Measurements from ENCODE around the gene CDK18.

The CDK18 gene

GRCh38 chr1:205526431-205526830 is 22.0 kb downstream of the CDK18 start:
- H3K36me3 ChIP-seq: no peaks in the 10 kb centered on the region
- peaks cover 5% of the 10 kb centered on the region for H3K4me1 ChIP-seq
- TF ChIP-seq CTCF (IDR thresholded peaks at IDR 0.05; ENCODE audit: low read depth, low read length): no peak
- H3K27me3 ChIP-seq: no peaks in the 10 kb centered on the region
- H3K9me3 ChIP-seq: no peaks in the 10 kb centered on the region
- no peak overlapping the region for H3K4me3 ChIP-seq (ENCODE audit: low read depth, low read length)
- no peak for DNase-seq

- H3K27me3 ChIP-seq: no peaks in the 10 kb centered on the region
These were observed 23.5 kb downstream of the CDK18 start for GRCh38 chr1:205527931-205528330.

GRCh38 chr1:205528446-205528886 is 24.0 kb downstream of the CDK18 start:
- TF ChIP-seq CTCF (IDR thresholded peaks at IDR 0.05; ENCODE audit: low read depth, low read length): no peak
- no peaks in the 10 kb centered on the region for H3K36me3 ChIP-seq
- peak overlapping the region; percentile 67 for H3K4me3 ChIP-seq (ENCODE audit: low read depth, low read length)
- peaks cover 5% of the 10 kb centered on the region for H3K4me1 ChIP-seq
- no peaks in the 10 kb centered on the region for H3K27me3 ChIP-seq
- H3K9me3 ChIP-seq: no peaks in the 10 kb centered on the region
- DNase-seq: no peak

More at GRCh38 chr1:205527931-205528330, 23.5 kb downstream of the CDK18 start:
- TF ChIP-seq CTCF (IDR thresholded peaks at IDR 0.05; ENCODE audit: low read depth, low read length): no peak
- H3K4me1 ChIP-seq: peaks cover 5% of the 10 kb centered on the region
- H3K4me3 ChIP-seq (ENCODE audit: low read depth, low read length): no peak overlapping the region
- no peaks in the 10 kb centered on the region for H3K9me3 ChIP-seq
- DNase-seq: no peak
- no peaks in the 10 kb centered on the region for H3K36me3 ChIP-seq

GRCh38 chr1:205528887-205529825 is 24.7 kb downstream of the CDK18 start:
- Histone ChIP-seq H3K4me1 (peaks cover 5% of the 10 kb centered on the region), H3K27me3 (no peaks in the 10 kb centered on the region), H3K36me3 (no peaks in the 10 kb centered on the region), H3K9me3 (no peaks in the 10 kb centered on the region), H3K4me3 (ENCODE audit: low read depth, low read length) (peak overlapping the region; percentile 67)
- peak; percentile 92 for DNase-seq
- peak; percentile 91 for TF ChIP-seq CTCF (IDR thresholded peaks at IDR 0.05; ENCODE audit: low read depth, low read length)

- no peak for TF ChIP-seq CTCF (IDR thresholded peaks at IDR 0.05; ENCODE audit: low read depth, low read length)
- no peaks in the 10 kb centered on the region for H3K36me3 ChIP-seq
- H3K4me1 ChIP-seq: peaks cover 5% of the 10 kb centered on the region
- no peaks in the 10 kb centered on the region for H3K27me3 ChIP-seq
- no peak overlapping the region for H3K4me3 ChIP-seq (ENCODE audit: low read depth, low read length)
- DNase-seq: no peak
- no peaks in the 10 kb centered on the region for H3K9me3 ChIP-seq
These were observed 25.6 kb downstream of the CDK18 start for GRCh38 chr1:205530116-205530515.

Data from BE2C (cell line).